Esophagus squamous epithelium (tissue), 5 donors: ENCODE measurements around the gene NBL1. TPM values are rescaled to one million over a fixed set of nuclear protein-coding genes. Genes with fewer than 3 reads are reported as not detected.
"Not testable (repeated sequence)": the region's sequence is repeated elsewhere in the genome, so short reads cannot be mapped to it uniquely, and the experiment has no call there.

ENCODE experiments used
- DNase-seq: peaks from one replicate; lab custom pipeline; 2025; lab: John Stamatoyannopoulos, UW
- H3K27ac ChIP-seq, 4 donors: fragments of 200-600 bp; sonication (generic); one replicate each; pipeline ENCODE4 v1.5.1; 2016 to 2019; ENCODE audit warnings: mild to moderate bottlenecking in 1 of 4
- H3K27me3 ChIP-seq, 4 donors: fragments of 200-600 bp; sonication (generic); 1 replicate in 3 of 4; 2 replicates in 1 of 4; pipeline versions ENCODE4 v1.5.1 to v1.6.0; 2017 to 2021; ENCODE audit warnings: antibody characterized with exemption in 1 of 4
- H3K36me3 ChIP-seq, 3 donors: fragments of 200-600 bp; sonication (generic); one replicate each; pipeline ENCODE4 v1.5.1; 2016 to 2019
- H3K4me1 ChIP-seq, 3 donors: fragments of 200-600 bp; sonication (generic); one replicate each; pipeline ENCODE4 v1.5.1; 2017 to 2019
- H3K4me3 ChIP-seq, 4 donors: fragments of 200-600 bp; sonication (generic); 1 replicate in 3 of 4; 2 replicates in 1 of 4; pipeline ENCODE4 v1.5.1; 2016 to 2019; ENCODE audit warnings: mild to moderate bottlenecking in 2 of 4, moderate library complexity in 1 of 4
- H3K9me3 ChIP-seq, 3 donors: fragments of 200-600 bp; sonication (generic); one replicate each; pipeline ENCODE4 v1.5.1; 2016 to 2019
- CTCF ChIP-seq, 6 experiments: fragments of 450-650 bp in 4 of 6; fragments of 200-600 bp in 2 of 6; sonication (generic) in 2 of 6; IDR thresholded peaks; one replicate each; pipeline ENCODE4 v1.5.1; 2016 to 2019; ENCODE audit warnings: antibody characterized with exemption in 6 of 6, mild to moderate bottlenecking in 4 of 6, moderate library complexity in 4 of 6
- POLR2A ChIP-seq, 4 donors: fragments of 450-650 bp; IDR thresholded peaks; one replicate each; pipeline ENCODE4 v1.6.1; 2017; ENCODE audit warnings: antibody characterized with exemption in 4 of 4, mild to moderate bottlenecking in 4 of 4, moderate library complexity in 3 of 4
- WGBS, 2 donors: methylation state at CpG; one replicate each; pipeline ENCODE4 v1.1.5; 2018; 5-methylcytosine and 5-hydroxymethylcytosine counted together
- intact Hi-C: fragments of 100-400 bp; cut with DNase I; formaldehyde crosslinking; loops from one replicate; pipeline ENCODE4 v1.15.0; 2022
- total RNA-seq, 4 donors: library from RNA; depleted of rRNA; stranded (reverse); fragments of >200 nt; gene quantifications; one replicate each; pipeline ENCODE4 v1.1.0, GENCODE V29; 2016
- donor health status: DM: yes; HTN: yes; CAD: no.

Gene NBL1
- total RNA-seq, 4 donors from 2014 or later, result 67.8 to 170 (median 95.1) TPM

- no peak overlapping the region for H3K27ac ChIP-seq
- DNase-seq, result no peak
- no peaks in the 10 kb centered on the region for H3K9me3 ChIP-seq
- peaks cover 8 to 44% (median 11%) of the 10 kb centered on the region in 3 donors for H3K36me3 ChIP-seq
- 70 to 72% methylated on average over 6 of the region's 6 CpGs for WGBS, 2 donors
- no peak overlapping the region for H3K4me3 ChIP-seq
- peaks cover 0 to 9% (median 6%) of the 10 kb centered on the region in 3 donors for H3K4me1 ChIP-seq
- TF ChIP-seq CTCF (IDR thresholded peaks at IDR 0.05) (no peak), POLR2A (IDR thresholded peaks at IDR 0.05) (no peak)
- intact Hi-C loops, result no loop called here
- H3K27me3 ChIP-seq, result no peaks in the 10 kb centered on the region
These were observed 13.3 kb upstream of the NBL1 start for GRCh38 chr1:19630720-19631395.

- no peak overlapping the region for H3K27ac ChIP-seq
- H3K9me3 ChIP-seq, result no peaks in the 10 kb centered on the region
- TF ChIP-seq CTCF (IDR thresholded peaks at IDR 0.05) (no peak), POLR2A (IDR thresholded peaks at IDR 0.05) (no peak)
- H3K36me3 ChIP-seq, result peaks cover 0 to 30% (median 0%) of the 10 kb centered on the region in 3 donors
- no peak overlapping the region for H3K4me3 ChIP-seq
- peaks cover 0 to 9% (median 8%) of the 10 kb centered on the region in 3 donors for H3K4me1 ChIP-seq
- intact Hi-C loops, result no loop called here
- DNase-seq, result no peak
- no peaks in the 10 kb centered on the region for H3K27me3 ChIP-seq
- 87 to 89% methylated on average over 2 of the region's 2 CpGs for WGBS, 2 donors
These were observed 11.9 kb upstream of the NBL1 start for GRCh38 chr1:19632211-19632610.

- H3K36me3 ChIP-seq, result peaks cover 0 to 21% (median 0%) of the 10 kb centered on the region in 3 donors
- H3K4me1 ChIP-seq, result peaks cover 0 to 9% (median 8%) of the 10 kb centered on the region in 3 donors
- no peaks in the 10 kb centered on the region for H3K9me3 ChIP-seq
- H3K27ac ChIP-seq, result no peak overlapping the region
- H3K27me3 ChIP-seq, result no peaks in the 10 kb centered on the region
- intact Hi-C loops, result no loop called here
- 87 to 92% methylated on average over 2 of the region's 2 CpGs for WGBS, 2 donors
- no peak for DNase-seq
- H3K4me3 ChIP-seq, result no peak overlapping the region
- TF ChIP-seq POLR2A (IDR thresholded peaks at IDR 0.05), result no peak
- no peak for TF ChIP-seq CTCF (IDR thresholded peaks at IDR 0.05)
These were observed 11.0 kb upstream of the NBL1 start for GRCh38 chr1:19633106-19633505.

GRCh38 chr1:19635064-19635463, 9.0 kb upstream of the NBL1 start:
- H3K9me3 ChIP-seq, H3K36me3 ChIP-seq, H3K27ac ChIP-seq, H3K4me3 ChIP-seq, intact Hi-C loops, H3K27me3 ChIP-seq, DNase-seq: not testable (repeated sequence)
- WGBS, 2 donors, result 76 to 92% methylated on average over 9 of the region's 9 CpGs
- peaks cover 4 to 18% (median 13%) of the 10 kb centered on the region in 3 donors for H3K4me1 ChIP-seq

- 47 to 73% methylated on average over 4 of the region's 4 CpGs for whole genome bisulfite sequencing, 2 donors
These were observed 8.5 kb upstream of the NBL1 start for GRCh38 chr1:19635646-19636045.

More at GRCh38 chr1:19635646-19636045, 8.5 kb upstream of the NBL1 start:
- H3K9me3 ChIP-seq, result no peaks in the 10 kb centered on the region
- no peak overlapping the region for H3K27ac ChIP-seq
- no peaks in the 10 kb centered on the region for H3K27me3 ChIP-seq
- intact Hi-C loops, result no loop called here
- TF ChIP-seq POLR2A (IDR thresholded peaks at IDR 0.05) (no peak), CTCF (IDR thresholded peaks at IDR 0.05) (no peak)
- no peak overlapping the region for H3K4me3 ChIP-seq
- H3K36me3 ChIP-seq, result no peaks in the 10 kb centered on the region
- H3K4me1 ChIP-seq, result peaks cover 10 to 24% (median 19%) of the 10 kb centered on the region in 3 donors
- DNase-seq, result no peak
